ENCODE measurements around the gene TRUB2.

- TF ChIP-seq POLR2A (IDR thresholded peaks at IDR 0.05) (no peak), CTCF (IDR thresholded peaks at IDR 0.05) (no peak), POLR2AphosphoS5 (IDR thresholded peaks at IDR 0.05) (no peak)
Observed at GRCh38 chr9:128317629-128318028, 4.6 kb downstream of the TRUB2 start.
